ENCODE data around the gene CHMP1A.

The CHMP1A gene

DNA sequence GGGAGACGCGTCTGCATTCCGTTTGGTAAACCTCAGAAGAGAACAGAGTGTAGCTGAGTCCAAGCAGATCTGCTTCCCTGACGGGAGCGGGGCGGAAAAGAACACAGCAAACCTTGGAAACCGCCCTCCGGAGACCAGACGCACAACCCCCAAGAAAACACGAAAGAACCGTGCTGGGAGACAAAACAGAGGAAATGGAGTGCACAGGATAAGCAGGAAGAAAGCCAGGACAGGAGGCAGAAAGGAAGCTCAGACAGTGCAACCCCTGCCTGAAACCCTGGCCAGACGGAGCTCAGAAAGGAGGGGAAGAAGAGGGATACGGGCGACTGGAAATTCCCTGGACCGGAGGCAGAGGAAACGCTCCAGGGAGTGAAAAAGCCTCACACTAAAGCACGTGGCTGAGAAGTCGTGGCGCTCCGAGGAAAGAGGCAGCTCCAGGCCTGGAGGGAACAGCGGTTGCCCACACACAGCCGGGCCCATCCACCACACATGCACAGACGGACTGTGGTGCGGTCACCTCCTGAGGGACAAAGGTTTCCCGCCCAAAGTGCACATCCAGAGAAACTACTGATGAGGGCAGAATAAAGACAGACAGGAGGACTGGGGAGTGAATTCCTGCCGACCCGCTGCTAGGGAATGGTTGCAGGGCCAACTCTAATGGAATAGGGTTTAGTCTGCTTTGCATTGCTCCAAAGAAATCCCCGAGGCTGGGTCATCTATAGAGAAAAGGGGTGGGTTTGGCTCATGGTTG lies 33.8 kb downstream of the CHMP1A start:
- no peak for DNase-seq (ENCODE audit: low read depth in 2 of 2)

- no peak for DNase-seq (ENCODE audit: low read depth in 2 of 2)
Measured at GRCh38 chr16:89621698-89622409, 35.7 kb downstream of the CHMP1A start.

DNA sequence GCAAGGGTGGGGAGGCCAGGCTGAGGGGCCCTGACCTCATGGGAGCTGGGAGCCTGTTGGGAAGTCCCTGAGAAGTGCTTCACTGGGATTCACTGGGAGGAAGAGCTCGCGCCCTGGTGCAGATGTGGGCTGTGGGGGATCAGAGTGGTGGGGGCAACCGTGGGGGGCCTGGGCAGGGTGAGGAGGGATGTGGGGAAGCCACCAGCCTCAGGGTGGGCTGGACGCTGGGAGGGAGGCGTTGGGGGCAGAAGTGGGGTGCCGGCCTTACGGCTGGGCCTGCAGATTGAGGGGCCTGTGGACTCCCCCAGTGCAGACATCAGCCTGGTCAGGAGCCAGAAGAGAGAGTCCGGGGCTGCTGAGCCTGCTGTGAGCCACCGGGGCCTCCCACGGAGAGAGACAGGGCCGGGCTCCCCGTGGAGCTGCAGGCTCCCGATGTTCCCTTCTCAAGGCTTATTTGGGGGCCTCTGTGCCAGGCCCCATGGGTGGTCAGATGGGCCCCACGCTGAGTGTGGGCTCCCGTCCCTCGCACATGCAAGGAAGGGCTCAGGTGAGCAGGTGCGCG lies 36.3 kb downstream of the CHMP1A start:
- no peak for DNase-seq (ENCODE audit: low read depth in 2 of 2)

DNA sequence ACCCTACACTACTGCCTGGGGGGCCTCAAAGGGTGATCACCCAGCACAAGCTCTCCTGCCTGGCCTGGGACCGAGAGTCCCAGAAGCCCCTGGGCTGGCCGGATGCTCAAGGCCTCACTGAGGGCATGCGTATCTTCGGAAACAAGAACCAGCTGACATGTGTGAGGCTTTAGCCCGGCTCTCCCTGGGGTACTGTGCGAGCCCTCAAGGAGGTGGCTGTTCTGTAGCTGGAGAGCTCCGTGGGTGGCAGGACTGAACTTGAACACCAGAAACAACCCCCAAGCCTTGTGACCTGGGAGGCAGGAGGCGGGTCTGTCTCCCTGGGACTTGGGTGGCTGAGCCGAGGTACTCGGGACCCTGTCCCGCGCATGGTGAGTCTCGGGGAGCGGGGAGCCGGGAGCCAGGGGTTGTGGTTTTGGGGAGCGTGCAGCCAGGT lies 37.1 kb downstream of the CHMP1A start:
- DNase-seq (ENCODE audit: low read depth in 2 of 2), result no peak

- DNase-seq (ENCODE audit: low read depth in 2 of 2), result no peak
Measured at GRCh38 chr16:89619840-89620239, 37.7 kb downstream of the CHMP1A start.

- DNase-seq (ENCODE audit: low read depth in 2 of 2), result no peak
Measured at GRCh38 chr16:89618109-89618998, 39.2 kb downstream of the CHMP1A start.

- no peak for DNase-seq (ENCODE audit: low read depth in 2 of 2)
Measured at GRCh38 chr16:89617036-89617435, 40.5 kb downstream of the CHMP1A start.

DNA sequence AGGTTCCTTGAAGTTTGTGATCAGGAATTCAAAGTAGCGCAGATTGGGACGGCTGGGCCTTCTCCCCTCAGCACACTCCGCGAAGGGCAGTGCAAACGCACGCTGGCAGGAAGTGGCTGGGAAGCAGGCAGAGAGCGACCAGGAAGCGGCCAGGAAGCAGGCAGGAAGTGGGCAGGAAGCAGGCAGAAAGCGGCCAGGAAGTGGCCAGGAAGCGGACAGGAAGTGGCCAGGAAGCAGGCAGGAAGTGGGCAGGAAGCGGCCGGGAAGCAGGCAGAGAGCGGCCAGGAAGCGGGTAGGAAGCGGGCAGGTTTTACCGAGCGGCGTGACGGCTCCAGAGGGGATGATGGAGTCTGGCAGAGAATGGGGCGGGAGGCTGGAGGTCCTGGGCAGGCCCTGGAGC lies 40.9 kb downstream of the CHMP1A start:
- no peak for DNase-seq (ENCODE audit: low read depth in 2 of 2)

DNA sequence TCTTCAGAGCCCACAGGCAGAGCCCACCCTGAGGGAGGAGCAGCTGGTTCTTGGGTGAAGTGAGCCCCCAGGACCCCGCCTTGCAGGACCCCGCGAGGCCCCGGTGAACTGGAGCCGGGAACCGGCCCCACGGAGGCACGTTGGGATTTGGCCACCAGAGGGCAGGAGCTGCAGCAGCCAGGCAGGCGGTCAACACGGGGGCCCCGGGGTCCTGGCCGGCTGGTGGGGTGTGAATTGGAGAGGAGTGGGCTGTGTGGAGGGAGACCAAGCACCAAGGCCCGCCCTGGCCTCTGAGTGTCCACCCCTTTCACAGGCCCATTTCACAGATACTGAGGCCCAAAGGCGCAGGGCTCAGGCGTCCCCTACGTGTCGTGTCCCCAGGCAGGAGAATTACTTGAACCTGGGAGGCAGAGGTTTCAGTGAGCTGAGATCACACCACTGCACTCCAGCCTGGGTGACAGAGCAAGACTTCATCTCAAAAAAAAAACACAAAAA lies 41.9 kb downstream of the CHMP1A start:
- DNase-seq (ENCODE audit: low read depth in 2 of 2), result no peak

DNA sequence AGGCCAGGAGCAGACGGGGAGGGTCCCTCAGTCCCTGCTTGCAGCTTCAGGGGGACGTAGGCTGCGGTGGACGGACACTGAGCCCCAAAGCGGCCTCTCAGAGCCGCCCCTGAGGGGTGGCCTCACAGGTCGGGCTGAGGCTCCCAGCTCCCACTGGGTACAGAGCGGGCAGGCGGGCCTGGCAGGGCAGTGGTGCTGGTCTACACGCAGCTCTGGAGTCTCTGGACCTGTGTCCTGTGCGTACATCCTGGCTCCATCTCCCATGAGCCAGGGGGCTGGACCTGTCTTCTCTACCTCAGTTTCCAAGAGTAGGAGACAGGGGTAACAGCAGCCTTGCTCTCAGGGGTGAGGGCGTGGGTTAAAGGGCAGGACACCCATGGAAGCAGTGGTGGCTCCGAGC lies 42.3 kb downstream of the CHMP1A start:
- no peak for DNase-seq (ENCODE audit: low read depth in 2 of 2)

- DNase-seq (ENCODE audit: low read depth in 2 of 2), result no peak
Measured at GRCh38 chr16:89613954-89614459, 43.5 kb downstream of the CHMP1A start.

- no peak for DNase-seq (ENCODE audit: low read depth in 2 of 2)
Measured at GRCh38 chr16:89613231-89613953, 44.1 kb downstream of the CHMP1A start, which contains the start of gene DPEP1. Gene DPEP1 (plus strand): TSS chr16:89613642. CDS start chr16:89630411, 16,769 bp downstream.

- DNase-seq (ENCODE audit: low read depth in 2 of 2), result no peak
Measured at GRCh38 chr16:89612415-89613166, 44.9 kb downstream of the CHMP1A start.

- DNase-seq (ENCODE audit: low read depth in 2 of 2), result no peak
Measured at GRCh38 chr16:89610108-89610453, 47.4 kb downstream of the CHMP1A start.

DNA sequence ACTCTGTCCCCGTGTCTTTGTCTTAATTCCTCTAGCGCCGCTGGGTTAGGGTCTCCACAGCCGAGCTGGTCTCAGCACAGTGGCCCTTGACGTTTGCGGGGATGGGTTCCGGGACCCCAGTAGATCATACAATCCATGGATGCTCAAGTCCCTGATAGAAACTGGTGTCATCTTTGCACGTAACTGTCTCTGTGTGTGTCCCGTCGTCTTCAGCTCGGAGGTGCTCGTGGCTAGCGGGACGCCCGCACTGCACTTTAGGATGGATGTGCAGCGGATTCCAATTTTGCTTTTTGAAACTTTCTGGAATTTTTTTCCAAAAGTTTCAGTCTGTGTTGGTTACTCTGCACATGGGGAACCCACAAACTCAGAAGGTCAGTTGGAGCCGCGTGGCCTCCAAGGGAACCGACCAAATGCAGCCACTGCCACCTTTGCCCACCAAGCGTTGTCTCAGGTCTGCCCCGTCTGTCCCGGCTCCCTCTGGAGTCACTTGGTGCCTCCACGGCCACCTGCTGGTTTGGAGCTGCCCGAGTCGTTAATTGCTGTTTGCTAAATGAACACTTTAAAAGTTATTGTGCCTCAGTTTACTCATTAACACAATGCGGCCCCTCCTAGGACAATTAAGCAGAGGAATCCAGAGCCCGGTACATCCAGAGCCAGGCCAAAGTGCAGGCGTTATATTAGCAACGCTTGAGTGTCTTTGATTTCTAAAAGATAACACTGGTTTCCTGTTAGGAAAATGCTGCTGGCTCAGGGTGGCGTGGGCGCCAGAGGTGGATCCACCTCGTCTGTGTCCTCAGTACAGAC lies 49.4 kb downstream of the CHMP1A start:
- DNase-seq (ENCODE audit: low read depth in 2 of 2), result no peak

- DNase-seq (ENCODE audit: low read depth in 2 of 2), result no peak
Measured at GRCh38 chr16:89607453-89607852, 50.1 kb downstream of the CHMP1A start.

DNA sequence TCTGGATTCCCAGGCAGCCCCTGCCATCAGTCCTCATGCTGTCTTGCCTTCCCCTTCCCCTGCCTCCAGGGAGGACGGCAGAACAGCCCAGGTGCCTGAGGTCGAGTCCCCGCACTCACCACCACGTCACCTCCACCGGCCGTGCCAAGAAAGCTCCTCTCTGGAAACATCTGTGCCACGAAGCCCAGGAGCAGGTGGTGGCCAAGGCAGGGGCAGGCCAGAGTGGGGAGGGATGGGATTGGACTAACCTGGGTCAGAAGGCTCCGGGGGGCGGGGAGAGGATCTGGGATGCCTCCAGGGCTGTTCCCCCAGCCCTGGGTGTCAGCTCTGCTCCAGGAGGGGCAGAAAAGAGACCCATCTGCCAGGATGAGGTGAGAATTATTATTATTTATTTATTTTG lies 51.5 kb downstream of the CHMP1A start:
- no peak for DNase-seq (ENCODE audit: low read depth in 2 of 2)

- no peak for DNase-seq (ENCODE audit: low read depth in 2 of 2)
Measured at GRCh38 chr16:89605186-89605970, 52.1 kb downstream of the CHMP1A start.

DNA sequence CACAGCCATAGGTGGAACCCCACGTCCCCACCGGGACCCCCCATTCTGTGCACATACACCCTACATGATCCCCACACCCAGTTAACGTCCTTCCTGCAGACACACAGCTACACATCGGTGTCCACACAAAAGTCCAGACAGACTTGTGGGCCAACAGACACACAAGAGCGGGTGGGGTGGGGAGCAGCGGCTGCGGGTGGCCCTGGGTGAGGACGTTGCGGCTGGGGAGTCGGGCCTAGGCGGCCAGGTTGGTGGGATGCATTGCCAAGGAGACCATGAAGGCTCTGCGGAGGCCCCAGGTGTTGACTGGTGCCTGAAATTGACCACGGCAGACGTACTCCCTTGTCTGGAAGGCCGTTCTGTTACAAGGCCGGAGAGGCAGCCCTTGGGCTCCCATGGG lies 52.7 kb downstream of the CHMP1A start:
- no peak for DNase-seq (ENCODE audit: low read depth in 2 of 2)
